GM18873 (cell line): Measurements from ENCODE around the gene MAPKBP1.

Experiments
- ATAC-seq: cut with Tn5 transposase; IDR thresholded peaks from one replicate; pipeline ENCODE4 v1.9.1; 2021; ENCODE audit warnings: mild to moderate bottlenecking, moderate library complexity, moderate number of reproducible peaks; ENCODE audit not compliant: unreplicated experiment, low FRiP score

Gene MAPKBP1

DNA sequence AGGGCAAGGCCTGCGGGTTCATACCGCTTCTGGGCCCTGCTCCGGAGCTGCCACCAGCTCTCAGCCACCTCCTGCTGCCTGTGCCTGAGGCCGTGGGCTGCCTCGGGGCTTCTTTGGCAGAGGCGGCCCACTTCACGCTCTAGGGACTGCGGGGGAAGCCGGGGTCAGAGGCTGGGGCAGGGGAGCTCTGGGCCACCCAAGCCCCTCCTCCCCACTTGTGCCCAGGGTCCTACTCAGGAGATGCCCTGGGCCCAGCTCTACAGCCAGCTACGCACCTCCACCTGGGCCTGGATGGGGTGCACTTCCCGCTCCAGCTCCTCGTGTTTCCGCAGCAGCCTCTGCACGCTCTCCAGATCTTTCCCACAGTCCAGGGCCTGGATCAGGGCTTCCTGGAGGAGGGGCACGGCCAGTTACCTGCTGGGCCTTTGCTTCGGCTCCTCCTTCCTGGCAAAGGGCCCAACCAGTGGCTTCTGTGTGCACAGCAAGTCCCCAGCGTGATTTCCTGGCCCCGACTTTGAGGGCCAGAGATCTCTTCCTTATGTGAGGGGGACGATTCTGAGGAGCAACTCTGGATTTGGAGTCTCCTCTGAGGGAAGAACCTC lies 88.3 kb downstream of the MAPKBP1 start:
- ATAC-seq: no peak

DNA sequence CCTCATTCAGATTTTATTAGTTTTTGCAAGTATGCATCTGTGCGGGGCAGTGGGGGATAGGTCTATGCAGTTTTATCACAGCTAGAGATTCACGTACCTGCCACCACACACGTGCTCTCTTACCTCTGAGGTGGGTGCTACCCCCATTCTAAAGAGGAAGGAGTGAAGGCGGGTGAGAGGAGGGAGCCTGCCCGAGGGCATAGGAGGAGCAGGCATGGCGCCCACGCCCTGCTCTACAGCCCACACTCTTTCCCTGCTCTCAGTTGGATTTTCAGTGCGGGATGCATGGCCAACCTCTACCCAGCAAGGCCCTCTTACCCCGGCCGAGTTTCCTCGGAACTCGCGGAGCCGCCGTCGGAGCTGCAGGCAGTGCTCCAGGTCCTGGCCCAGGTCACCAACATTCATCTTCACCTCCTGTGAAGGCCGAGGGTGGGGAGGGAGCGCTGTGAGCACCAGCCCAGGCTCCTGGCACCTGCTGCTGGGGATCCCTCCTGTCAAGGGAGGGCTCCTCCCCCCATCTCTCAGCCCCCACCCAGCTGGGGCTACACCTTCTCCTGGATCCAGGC lies 91.3 kb downstream of the MAPKBP1 start:
- ATAC-seq: no peak

DNA sequence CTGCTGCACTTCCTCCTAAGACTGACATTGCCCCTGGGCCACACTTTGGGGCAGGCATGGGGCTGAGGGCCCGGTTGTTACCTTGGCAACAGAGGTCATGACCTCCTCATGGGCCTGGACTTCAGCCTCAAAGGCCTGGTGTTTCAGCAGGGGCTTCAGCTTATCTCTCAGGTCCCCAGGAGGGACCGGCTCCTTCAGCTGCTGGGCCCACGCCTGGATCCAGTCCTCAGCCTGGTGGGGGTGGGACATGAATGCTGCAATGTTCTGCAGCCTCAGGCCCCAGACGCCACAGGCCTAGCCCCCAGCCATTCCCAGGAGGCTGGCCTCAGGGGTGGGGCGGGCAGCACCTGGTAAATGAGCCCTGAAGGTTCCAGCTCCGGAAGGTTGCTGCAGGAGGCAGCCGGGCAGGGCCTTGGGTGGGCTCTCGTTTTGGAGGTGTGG lies 92.0 kb downstream of the MAPKBP1 start:
- ATAC-seq: no peak

DNA sequence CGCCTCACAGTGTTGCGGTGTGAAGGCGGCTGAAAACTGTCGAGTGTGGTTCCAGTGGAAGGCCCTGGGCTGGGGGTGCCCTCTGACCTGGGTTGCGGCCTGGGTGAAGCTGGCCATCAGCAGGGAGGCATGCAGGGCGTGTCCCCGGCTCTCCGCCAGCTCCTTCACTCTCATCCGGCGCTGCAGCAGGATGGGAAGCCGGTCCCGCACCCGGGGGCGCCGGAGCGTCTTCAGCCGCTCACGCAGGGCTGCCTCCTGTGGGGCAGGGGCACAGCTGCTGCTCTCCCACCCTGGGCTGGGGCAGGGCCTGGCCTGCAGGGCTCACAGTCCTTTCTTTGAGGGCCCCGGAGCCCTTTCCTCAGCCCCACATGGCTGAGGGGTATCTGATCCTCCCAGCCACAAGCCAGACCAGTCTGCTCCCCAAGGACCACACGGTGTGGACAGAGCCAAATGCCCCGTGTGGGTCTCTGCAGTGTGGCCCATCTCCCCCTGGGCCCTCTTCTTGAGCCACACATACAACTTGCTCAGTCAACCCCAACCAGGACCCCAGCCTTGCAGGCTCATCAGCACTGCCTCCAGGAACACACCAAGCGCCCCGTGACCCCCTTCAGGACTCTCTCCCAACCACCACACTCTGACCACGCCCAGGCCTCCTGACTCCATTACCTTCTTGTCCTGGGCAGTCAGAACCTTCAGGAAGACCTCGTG lies 92.7 kb downstream of the MAPKBP1 start:
- no peak for ATAC-seq

DNA sequence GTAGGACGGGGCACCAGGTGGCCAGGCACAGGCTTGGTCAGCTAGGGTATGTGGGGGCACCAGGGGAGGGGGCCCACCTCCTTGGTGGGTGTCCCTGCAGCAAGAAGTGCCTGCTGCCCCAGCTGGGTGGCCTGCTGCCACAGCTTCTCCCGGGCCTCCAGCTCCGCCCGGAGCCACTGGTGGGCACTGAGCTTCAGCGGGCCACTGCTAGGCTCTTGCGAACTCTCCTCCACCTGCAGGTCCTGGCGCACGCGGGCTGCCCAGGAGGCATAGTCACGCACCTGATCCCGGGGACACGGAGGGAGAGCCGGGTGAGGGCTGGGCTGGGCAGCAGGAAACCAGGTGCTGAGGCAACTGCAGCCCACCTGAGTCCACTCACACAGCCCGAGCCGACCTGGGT lies 94.0 kb downstream of the MAPKBP1 start:
- ATAC-seq: no peak

DNA sequence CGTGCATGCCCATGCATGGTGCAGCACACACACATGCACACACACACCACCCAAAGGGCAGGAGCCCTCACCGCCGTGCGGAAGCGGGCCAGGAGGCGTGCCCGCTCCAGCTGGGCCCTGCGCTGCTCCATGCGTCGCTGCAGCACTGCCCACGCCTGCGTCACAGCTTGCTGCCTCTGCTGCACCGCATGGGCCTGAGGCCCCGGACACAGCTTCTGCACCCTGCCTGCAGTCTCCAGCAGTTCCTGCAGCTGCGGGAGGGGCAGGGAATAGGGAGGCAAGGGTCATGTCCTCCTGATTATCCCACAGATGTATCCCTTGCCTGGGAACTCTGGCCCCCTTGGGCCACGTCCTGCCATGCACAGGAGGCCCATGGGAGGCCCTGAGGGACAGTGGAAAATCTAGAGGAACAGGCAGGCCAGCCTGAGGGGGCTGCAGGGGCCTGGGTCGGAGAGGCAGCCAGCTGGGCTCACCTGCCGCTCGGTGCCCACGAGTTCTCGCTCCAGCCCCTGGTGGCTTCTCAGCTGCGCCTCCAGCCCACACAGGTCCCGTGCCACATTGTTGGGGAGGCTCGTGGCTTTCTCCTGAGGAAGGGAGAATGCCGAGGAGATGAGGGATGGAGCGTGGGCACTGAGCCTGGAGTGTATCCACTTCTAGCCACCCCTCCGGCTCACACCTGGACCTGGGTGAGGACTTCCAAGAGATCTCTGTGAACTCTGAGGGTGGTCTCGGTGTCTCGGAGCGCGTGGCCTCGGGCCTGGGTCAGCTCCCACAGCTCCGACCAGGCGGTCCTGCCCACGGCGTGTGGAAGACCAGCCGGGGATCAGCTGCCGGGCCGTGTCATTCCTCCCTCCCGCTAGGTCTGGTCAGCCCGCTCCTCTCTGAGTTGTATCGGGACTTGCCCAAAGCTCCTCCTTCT lies 95.7 kb downstream of the MAPKBP1 start:
- ATAC-seq: no peak

GRCh38 chr15:41870689-41871081 lies 96.4 kb downstream of the MAPKBP1 start:
- no peak for ATAC-seq

DNA sequence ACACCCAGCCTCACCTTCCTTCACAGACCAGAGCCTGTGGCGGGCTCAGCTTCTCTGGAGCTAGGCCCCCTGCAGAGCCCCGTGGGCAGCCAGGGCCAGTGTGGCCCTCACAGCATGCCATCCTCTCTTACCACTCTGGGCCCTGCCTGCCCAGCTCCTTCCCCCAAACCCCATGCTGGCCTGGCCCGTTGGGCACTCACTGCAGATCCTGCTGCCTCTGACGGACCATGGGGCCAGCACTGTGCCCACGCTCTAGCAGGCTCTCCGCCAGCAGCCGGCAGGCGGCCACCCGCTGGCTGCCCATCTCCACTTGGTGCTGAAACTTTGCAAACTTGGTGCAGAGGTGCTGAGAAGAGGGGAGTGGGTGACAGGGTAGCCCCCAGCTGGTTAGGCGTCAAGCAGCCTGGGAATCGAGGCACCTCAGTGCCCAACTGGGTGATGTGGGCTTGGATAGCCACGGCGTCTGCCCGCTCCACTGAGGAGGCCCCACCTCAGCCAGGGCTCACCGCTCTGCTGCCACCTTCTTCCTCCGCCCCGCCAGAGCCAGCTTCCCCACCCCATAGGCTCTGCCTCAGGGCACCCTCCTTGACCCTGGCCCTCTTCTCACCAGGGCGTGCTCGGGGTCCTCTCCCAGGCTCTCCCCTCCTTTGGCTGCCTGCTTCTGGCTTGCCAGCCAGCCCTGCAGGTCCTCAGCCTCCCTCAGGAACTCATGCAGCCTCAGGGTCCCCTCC lies 97.1 kb downstream of the MAPKBP1 start:
- no peak for ATAC-seq

DNA sequence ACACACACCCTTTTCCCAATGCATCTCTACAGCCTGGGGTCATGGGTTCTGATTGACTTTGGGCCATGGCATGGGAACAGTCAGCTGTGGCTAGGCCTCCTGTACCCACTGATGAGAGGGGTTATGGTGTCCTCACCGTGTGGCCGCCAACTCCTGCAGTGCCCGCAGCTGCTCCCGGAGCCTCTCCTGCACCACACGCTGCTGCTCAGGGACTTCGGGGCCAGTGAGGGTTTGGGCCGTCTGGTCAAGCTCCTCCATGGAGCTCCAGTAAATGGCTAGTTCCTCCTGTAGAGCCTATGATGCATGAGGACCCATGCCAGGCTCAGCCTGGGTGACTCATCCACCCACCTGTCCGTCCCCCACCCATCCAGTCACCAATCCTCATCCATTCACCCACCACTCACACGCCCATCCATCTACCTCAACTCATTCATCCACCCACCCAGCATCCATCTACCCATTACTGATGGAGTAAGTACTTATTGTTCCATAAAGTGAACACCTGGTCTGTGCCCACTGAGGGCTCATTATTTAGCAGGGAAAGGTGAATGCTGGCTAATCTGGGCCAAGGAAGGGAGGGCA lies 98.0 kb downstream of the MAPKBP1 start:
- no peak for ATAC-seq

GRCh38 chr15:41873711-41874110 lies 99.4 kb downstream of the MAPKBP1 start:
- no peak for ATAC-seq

DNA sequence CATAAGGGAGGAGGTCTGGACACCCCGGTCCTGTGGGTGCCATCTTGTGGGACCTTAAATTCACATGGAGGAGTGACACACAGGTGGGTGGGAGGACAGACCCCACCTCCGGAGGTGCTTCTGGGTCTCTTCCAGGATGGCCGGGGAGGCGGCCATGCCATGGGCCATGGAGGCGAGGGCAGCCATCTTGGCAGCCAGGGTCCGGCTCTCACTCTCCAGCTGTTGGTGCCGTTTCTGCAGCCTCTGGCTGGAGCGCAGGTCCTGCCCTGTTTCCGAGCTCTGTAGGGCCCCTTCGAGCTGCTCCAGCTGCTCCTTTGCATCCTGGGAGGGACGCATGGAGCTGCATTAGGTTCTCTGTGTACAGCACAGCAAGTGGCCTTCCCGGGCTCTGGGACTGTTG lies 100.5 kb downstream of the MAPKBP1 start:
- no peak for ATAC-seq

DNA sequence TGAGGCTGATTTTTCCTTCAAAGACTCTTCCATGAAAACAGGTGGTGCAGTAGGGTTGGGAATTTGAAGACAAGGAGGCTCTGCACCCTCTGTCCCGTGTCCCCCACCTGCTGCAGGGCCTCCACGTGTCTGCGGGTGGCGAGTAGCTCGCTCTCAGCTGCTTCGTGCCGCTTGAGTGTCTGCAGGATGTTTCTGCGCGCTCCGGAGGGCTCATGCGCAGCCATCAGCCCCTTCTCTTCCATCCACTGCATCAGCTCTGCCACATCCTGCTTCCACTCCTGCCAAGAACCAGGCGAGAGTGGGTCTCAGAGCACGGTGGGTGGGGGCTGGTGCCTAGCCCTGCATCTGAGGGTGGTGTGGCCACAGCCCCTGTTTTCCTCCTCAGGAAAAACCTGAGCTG lies 101.7 kb downstream of the MAPKBP1 start:
- ATAC-seq: no peak

- no peak for ATAC-seq
Observed at GRCh38 chr15:41876689-41877088, 102.4 kb downstream of the MAPKBP1 start.
